ENCODE results near the gene PPP1R17. TPM values are rescaled to one million over a fixed set of nuclear protein-coding genes. Genes with fewer than 3 reads are reported as not detected.

Gene PPP1R17
- total and polyA plus RNA-seq, 4 donors = not detected

- Histone ChIP-seq H3K9me3 (ENCODE audit: control insufficient read depth in 4 of 4, low read length in 3 of 4) (no peaks in the 10 kb centered on the region), H3K36me3 (ENCODE audit: control insufficient read depth in 4 of 4, insufficient read depth in 3 of 4, low read depth in 1 of 4, low read length in 3 of 4) (no peaks in the 10 kb centered on the region), H3K4me3 (ENCODE audit: low read depth in 1 of 3, low read length in 3 of 3) (no peak overlapping the region), H3K4me1 (ENCODE audit: control insufficient read depth in 4 of 4, insufficient read depth in 4 of 4, low read length in 3 of 4) (no peaks in the 10 kb centered on the region), H3K9ac (ENCODE audit: low read depth in 1 of 2, low read length in 2 of 2) (no peak overlapping the region), H3K27me3 (ENCODE audit: control insufficient read depth in 4 of 4, insufficient read depth in 4 of 4, low read length in 3 of 4) (peaks cover 0 to 8% (median 1%) of the 10 kb centered on the region in 4 donors), H3K27ac (ENCODE audit: low read depth in 1 of 2, low read length in 2 of 2) (no peak overlapping the region)
- DNase-seq (ENCODE audit: low spot score) = no peak
- WGBS = 54% methylated on average over 3 of the region's 3 CpGs
- TF ChIP-seq RXRA (IDR thresholded peaks at IDR 0.05) (no peak), ATF3 (IDR thresholded peaks at IDR 0.05) (no peak), HNF4A (conservative IDR thresholded peaks at IDR 0.05) (no peak), JUND (IDR thresholded peaks at IDR 0.05) (no peak), REST (IDR thresholded peaks at IDR 0.05) (no peak), ZBTB33 (IDR thresholded peaks at IDR 0.05) (no peak), EGR1 (IDR thresholded peaks at IDR 0.05; ENCODE audit: low read depth in 2 of 2) (no peak)
Measured at GRCh38 chr7:31688372-31688771, 1.4 kb downstream of the PPP1R17 start.

- Histone ChIP-seq H3K4me1 (ENCODE audit: control insufficient read depth in 4 of 4, insufficient read depth in 4 of 4, low read length in 3 of 4) (no peaks in the 10 kb centered on the region), H3K9ac (ENCODE audit: low read depth in 1 of 2, low read length in 2 of 2) (no peak overlapping the region), H3K36me3 (ENCODE audit: control insufficient read depth in 4 of 4, insufficient read depth in 3 of 4, low read depth in 1 of 4, low read length in 3 of 4) (no peaks in the 10 kb centered on the region), H3K9me3 (ENCODE audit: control insufficient read depth in 4 of 4, low read length in 3 of 4) (no peaks in the 10 kb centered on the region), H3K27ac (ENCODE audit: low read depth in 1 of 2, low read length in 2 of 2) (no peak overlapping the region), H3K4me3 (ENCODE audit: low read depth in 1 of 3, low read length in 3 of 3) (no peak overlapping the region), H3K27me3 (ENCODE audit: control insufficient read depth in 4 of 4, insufficient read depth in 4 of 4, low read length in 3 of 4) (peaks cover 0 to 8% (median 1%) of the 10 kb centered on the region in 4 donors)
- DNase-seq (ENCODE audit: low spot score) = no peak
- 34% methylated on average over 2 of the region's 2 CpGs for WGBS
- TF ChIP-seq HNF4A (conservative IDR thresholded peaks at IDR 0.05) (no peak), RAD21 (IDR thresholded peaks at IDR 0.05) (no peak), ATF3 (IDR thresholded peaks at IDR 0.05) (no peak), REST (IDR thresholded peaks at IDR 0.05) (no peak), JUND (IDR thresholded peaks at IDR 0.05) (no peak), FOXA1 (IDR thresholded peaks at IDR 0.05) (no peak), GABPA (IDR thresholded peaks at IDR 0.05 in 1 of 2, conservative IDR thresholded peaks at IDR 0.05 in 1 of 2) (no peak), TAF1 (conservative IDR thresholded peaks at IDR 0.05) (no peak), HNF4G (IDR thresholded peaks at IDR 0.05) (no peak), SP1 (IDR thresholded peaks at IDR 0.05) (no peak), ZBTB33 (IDR thresholded peaks at IDR 0.05) (no peak), YY1 (IDR thresholded peaks at IDR 0.05) (no peak), MAX (IDR thresholded peaks at IDR 0.05) (no peak), RXRA (IDR thresholded peaks at IDR 0.05) (no peak), NR2F2 (IDR thresholded peaks at IDR 0.05) (no peak), CTCF (IDR thresholded peaks at IDR 0.05; ENCODE audit: low read depth, low read length, missing input control) (no peak), FOXA2 (IDR thresholded peaks at IDR 0.05) (no peak), EGR1 (IDR thresholded peaks at IDR 0.05; ENCODE audit: low read depth in 2 of 2) (no peak)
Measured at GRCh38 chr7:31688996-31689395, 2.0 kb downstream of the PPP1R17 start.

Measured in liver (tissue), 9 donors.